ENCODE data around the gene AACS. TPM values are rescaled to one million over a fixed set of nuclear protein-coding genes. Genes with fewer than 3 reads are reported as not detected.

AACS gene
- total RNA-seq, 1 experiment from 2014 or later, result 52.8 TPM

DNA sequence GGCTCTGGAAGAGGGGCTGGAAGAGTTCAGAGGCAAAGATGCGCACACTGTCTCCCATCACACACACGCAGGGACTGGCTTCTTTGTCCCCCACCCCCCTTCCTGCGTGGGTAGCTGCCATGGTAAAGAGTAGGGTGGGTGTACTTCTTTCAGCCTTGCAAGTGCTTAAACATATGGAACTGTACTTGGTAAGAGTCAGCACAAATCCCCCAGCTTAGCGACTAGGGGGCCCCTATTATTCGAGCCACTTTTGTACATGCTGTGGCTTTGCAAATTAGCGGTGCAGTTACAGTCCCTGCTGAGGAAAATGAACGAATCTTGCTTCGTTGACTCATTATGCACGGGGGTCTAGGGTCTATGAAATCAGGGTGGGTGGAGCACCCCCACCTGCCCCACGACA is 123.8 kb downstream of the AACS start:
- Mint-ChIP-seq H3K4me3 (ENCODE audit: unreplicated experiment) (no peak overlapping the region), H3K9me3 (ENCODE audit: unreplicated experiment) (no peaks in the 10 kb centered on the region), H3K4me1 (ENCODE audit: insufficient read depth, unreplicated experiment) (no peaks in the 10 kb centered on the region), H3K27me3 (ENCODE audit: insufficient read depth, unreplicated experiment) (peaks cover 64% of the 10 kb centered on the region), H3K36me3 (ENCODE audit: insufficient read depth, unreplicated experiment) (no peaks in the 10 kb centered on the region), H3K27ac (ENCODE audit: low read depth, unreplicated experiment) (no peak overlapping the region)
- intact Hi-C loops (cut with micrococcal nuclease), result loop anchor here (10.0 kb wide), 1 partner anchor 866 kb away; no protein-coding TSS in a partner anchor
- TF ChIP-seq, protein P1, sequence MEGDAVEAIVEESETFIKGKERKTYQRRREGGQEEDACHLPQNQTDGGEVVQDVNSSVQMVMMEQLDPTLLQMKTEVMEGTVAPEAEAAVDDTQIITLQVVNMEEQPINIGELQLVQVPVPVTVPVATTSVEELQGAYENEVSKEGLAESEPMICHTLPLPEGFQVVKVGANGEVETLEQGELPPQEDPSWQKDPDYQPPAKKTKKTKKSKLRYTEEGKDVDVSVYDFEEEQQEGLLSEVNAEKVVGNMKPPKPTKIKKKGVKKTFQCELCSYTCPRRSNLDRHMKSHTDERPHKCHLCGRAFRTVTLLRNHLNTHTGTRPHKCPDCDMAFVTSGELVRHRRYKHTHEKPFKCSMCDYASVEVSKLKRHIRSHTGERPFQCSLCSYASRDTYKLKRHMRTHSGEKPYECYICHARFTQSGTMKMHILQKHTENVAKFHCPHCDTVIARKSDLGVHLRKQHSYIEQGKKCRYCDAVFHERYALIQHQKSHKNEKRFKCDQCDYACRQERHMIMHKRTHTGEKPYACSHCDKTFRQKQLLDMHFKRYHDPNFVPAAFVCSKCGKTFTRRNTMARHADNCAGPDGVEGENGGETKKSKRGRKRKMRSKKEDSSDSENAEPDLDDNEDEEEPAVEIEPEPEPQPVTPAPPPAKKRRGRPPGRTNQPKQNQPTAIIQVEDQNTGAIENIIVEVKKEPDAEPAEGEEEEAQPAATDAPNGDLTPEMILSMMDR (IDR thresholded peaks at IDR 0.05; ENCODE audit: unreplicated experiment), result no peak
- no TSS peak for BruUV-seq (replicated peaks)
- ChIA-PET POLR2A (no interaction called here), CTCF (interaction anchor here (0.6 to 1.1 kb wide), 3 partner anchors 214 to 585 kb away, joined by 3 to 5 read pairs (median 4); no protein-coding TSS in a partner anchor)
- no peak for DNase-seq (ENCODE audit: unreplicated experiment)

DNA sequence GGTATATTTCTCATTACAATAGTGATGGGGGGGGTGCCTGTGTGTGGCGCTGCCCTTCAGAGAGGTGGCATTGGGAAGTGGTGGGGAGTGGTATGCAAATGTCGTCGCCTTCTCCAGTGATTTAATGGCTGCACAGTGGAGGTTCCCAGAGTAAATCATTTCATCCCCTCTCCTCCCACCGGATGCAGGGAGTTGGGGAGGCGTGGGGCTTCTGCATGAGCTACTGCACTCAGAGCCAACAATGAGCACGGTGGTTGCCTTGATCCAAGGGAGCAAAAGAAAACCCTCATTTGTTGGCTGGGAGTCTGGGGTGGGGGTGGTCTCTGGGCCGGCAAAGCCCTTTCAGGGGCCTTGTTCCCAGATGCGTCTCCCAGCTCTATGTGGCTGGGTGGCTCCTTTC is 124.3 kb downstream of the AACS start:
- no peak overlapping the region for H3K4me3 Mint-ChIP-seq (ENCODE audit: unreplicated experiment)
- no peaks in the 10 kb centered on the region for H3K9me3 Mint-ChIP-seq (ENCODE audit: unreplicated experiment)
- peaks cover 64% of the 10 kb centered on the region for H3K27me3 Mint-ChIP-seq (ENCODE audit: insufficient read depth, unreplicated experiment)
- H3K4me1 Mint-ChIP-seq (ENCODE audit: insufficient read depth, unreplicated experiment), result no peaks in the 10 kb centered on the region
- H3K36me3 Mint-ChIP-seq (ENCODE audit: insufficient read depth, unreplicated experiment), result no peaks in the 10 kb centered on the region
- TF ChIP-seq, protein P1 (IDR thresholded peaks at IDR 0.05; ENCODE audit: unreplicated experiment), result no peak
- BruUV-seq (replicated peaks), result no TSS peak
- ChIA-PET CTCF (interaction anchor here (0.5 kb wide), 1 partner anchor 127 kb away, joined by 3 read pairs; no protein-coding TSS in a partner anchor), POLR2A (no interaction called here)
- DNase-seq (ENCODE audit: unreplicated experiment), result no peak
- intact Hi-C loops (cut with micrococcal nuclease), result loop anchor here (10.0 kb wide), 1 partner anchor 865 kb away; no protein-coding TSS in a partner anchor
- no peak overlapping the region for H3K27ac Mint-ChIP-seq (ENCODE audit: low read depth, unreplicated experiment)

DNA sequence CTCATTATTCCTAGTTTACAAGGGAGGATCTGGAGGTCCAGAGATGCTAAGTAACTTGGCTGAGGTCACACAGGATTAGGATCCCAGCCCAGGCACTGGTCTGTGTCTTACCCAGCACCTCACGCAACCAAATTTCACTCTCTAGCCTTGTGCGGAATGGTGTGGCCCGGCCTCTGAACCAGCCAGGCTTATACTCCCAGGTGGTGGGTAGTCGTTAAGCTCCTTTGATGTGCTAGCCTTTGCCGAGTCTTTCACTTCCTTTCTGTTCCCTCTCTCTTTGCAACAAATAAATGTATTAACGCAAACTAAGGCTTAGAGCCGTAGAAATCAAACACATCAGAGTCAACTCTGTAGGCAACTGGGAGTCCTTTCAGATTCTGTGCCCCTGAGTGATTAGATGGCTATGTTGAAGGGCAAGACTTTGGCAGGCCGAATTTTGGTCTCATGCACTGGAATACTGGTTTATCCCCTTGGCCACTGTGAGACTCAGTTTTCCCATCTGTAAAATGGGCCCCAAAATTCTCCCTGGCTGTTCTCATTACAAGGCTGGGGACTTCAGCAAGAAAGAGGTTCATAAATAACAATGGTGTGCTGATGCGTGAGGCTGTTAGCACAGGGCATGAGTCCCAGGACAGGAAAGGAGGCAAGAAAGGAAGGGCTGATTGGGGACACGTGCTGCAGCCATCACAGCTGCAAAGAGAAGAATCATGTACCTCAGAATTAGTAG is 126.3 kb downstream of the AACS start:
- intact Hi-C loops (cut with micrococcal nuclease), result no loop called here
- no peak overlapping the region for H3K4me3 Mint-ChIP-seq (ENCODE audit: unreplicated experiment)
- peaks cover 83% of the 10 kb centered on the region for H3K27me3 Mint-ChIP-seq (ENCODE audit: insufficient read depth, unreplicated experiment)
- no peaks in the 10 kb centered on the region for H3K4me1 Mint-ChIP-seq (ENCODE audit: insufficient read depth, unreplicated experiment)
- no peak overlapping the region for H3K27ac Mint-ChIP-seq (ENCODE audit: low read depth, unreplicated experiment)
- ChIA-PET POLR2A (no interaction called here), CTCF (interaction anchor here (0.6 kb wide), 1 partner anchor 228 kb away, joined by 3 read pairs; no protein-coding TSS in a partner anchor)
- H3K36me3 Mint-ChIP-seq (ENCODE audit: insufficient read depth, unreplicated experiment), result no peaks in the 10 kb centered on the region
- TF ChIP-seq, protein P1 (IDR thresholded peaks at IDR 0.05; ENCODE audit: unreplicated experiment), result no peak
- no peaks in the 10 kb centered on the region for H3K9me3 Mint-ChIP-seq (ENCODE audit: unreplicated experiment)
- no peak for DNase-seq (ENCODE audit: unreplicated experiment)
- no TSS peak for BruUV-seq (replicated peaks)

DNA sequence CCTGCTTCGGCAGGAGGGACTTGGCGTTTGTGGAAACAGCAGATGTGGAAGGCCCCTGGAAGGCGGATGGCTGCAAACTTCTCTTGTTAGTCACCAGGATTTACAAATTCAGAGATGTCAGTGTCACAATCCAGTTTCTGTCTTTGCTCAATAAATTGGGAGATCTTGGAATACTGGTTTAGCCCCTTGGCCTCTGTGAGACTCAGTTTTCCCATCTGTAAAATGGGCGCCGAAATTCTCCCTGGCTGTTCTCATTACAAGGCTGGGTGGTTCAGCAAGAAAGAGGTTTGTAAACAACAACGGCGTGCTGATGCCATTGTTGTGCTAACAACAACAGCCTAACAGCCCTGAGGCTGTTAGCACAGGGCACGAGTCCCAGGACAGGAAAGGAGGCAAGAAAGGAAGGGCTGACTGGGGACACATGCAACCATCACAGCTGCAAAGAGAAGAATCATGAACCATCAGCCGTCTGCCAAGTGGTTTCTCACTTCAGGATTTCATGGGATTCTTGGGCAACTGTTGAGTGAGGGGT is 127.5 kb downstream of the AACS start:
- Mint-ChIP-seq H3K27ac (ENCODE audit: low read depth, unreplicated experiment) (no peak overlapping the region), H3K4me3 (ENCODE audit: unreplicated experiment) (no peak overlapping the region), H3K36me3 (ENCODE audit: insufficient read depth, unreplicated experiment) (no peaks in the 10 kb centered on the region), H3K4me1 (ENCODE audit: insufficient read depth, unreplicated experiment) (no peaks in the 10 kb centered on the region), H3K27me3 (ENCODE audit: insufficient read depth, unreplicated experiment) (peaks cover 88% of the 10 kb centered on the region), H3K9me3 (ENCODE audit: unreplicated experiment) (no peaks in the 10 kb centered on the region)
- no TSS peak for BruUV-seq (replicated peaks)
- POLR2A ChIA-PET, result no interaction called here
- TF ChIP-seq, protein P1 (IDR thresholded peaks at IDR 0.05; ENCODE audit: unreplicated experiment), result no peak
- no peak for DNase-seq (ENCODE audit: unreplicated experiment)
- CTCF ChIA-PET, result interaction anchor here (1.0 to 1.6 kb wide), 4 partner anchors 10 to 15 kb away, joined by 4 to 6 read pairs (median 6); no protein-coding TSS in a partner anchor
- intact Hi-C loops (cut with micrococcal nuclease), result no loop called here

Other genes starting within 250 kb of the AACS start
- 48.2 and 71.0 TPM in 2 replicates for gene SCARB1, start 201.6 kb upstream of the AACS start, total RNA-seq (2022)
- 1,485 and 1,602 TPM in 2 replicates for gene UBC, start 150.8 kb upstream of the AACS start, total RNA-seq (2022)
- 12.7 and 19.0 TPM in 2 replicates for gene DHX37, start 76.3 kb upstream of the AACS start, total RNA-seq (2022)
- 11.9 and 16.0 TPM in 2 replicates for gene BRI3BP, start 71.8 kb upstream of the AACS start, total RNA-seq (2022)
- 0.26 and 0.69 TPM in 2 replicates for gene TMEM132B, start 121.0 kb downstream of the AACS start, total RNA-seq (2022)